Kidney (tissue), 14 donors: ENCODE measurements around the gene SPATA33. TPM values are rescaled to one million over a fixed set of nuclear protein-coding genes. Genes with fewer than 3 reads are reported as not detected.
"Not testable (repeated sequence)": the region's sequence is repeated elsewhere in the genome, so short reads cannot be mapped to it uniquely, and the experiment has no call there.

Experiments
- DNase-seq, 5 donors: peaks; one replicate each; pipeline ENCODE4 v3.0.0-alpha.2; 2013 to 2020
- FAIRE-seq: peaks from 2 replicates; lab custom pipeline; 2012; peaks lifted over from hg19 to GRCh38; lab: Jason Lieb, UNC
- H3K27ac ChIP-seq, 2 donors: one replicate each; pipeline ENCODE4 v1.7.0; 2013; ENCODE audit warnings: low read depth in 2 of 2, low read length in 2 of 2, inconsistent platforms in 1 of 2
- H3K27me3 ChIP-seq: one replicate; pipeline ENCODE4 v1.7.1; 2013; ENCODE audit warnings: low read length, inconsistent platforms; ENCODE audit not compliant: control insufficient read depth, insufficient read depth
- H3K36me3 ChIP-seq, 3 donors: one replicate each; pipeline versions ENCODE4 v1.7.0 to v1.7.1; 2013; ENCODE audit warnings: low read length in 3 of 3, control low read depth in 1 of 3, inconsistent platforms in 1 of 3; ENCODE audit not compliant: insufficient read depth in 3 of 3, control insufficient read depth in 2 of 3
- H3K4me1 ChIP-seq, 3 donors: one replicate each; pipeline versions ENCODE4 v1.7.0 to v1.7.1; 2013; ENCODE audit warnings: low read length in 3 of 3, inconsistent platforms in 1 of 3, low read depth in 1 of 3; ENCODE audit not compliant: control insufficient read depth in 2 of 3, insufficient read depth in 2 of 3
- H3K4me3 ChIP-seq, 3 donors: one replicate each; pipeline versions ENCODE4 v1.7.0 to v1.8.1; 2013; ENCODE audit warnings: low read length in 3 of 3, control low read depth in 1 of 3, inconsistent platforms in 1 of 3
- H3K9ac ChIP-seq, 3 donors: one replicate each; pipeline versions ENCODE4 v1.7.0 to v1.7.1; 2013; ENCODE audit warnings: low read length in 3 of 3, control low read depth in 1 of 3, inconsistent platforms in 1 of 3
- H3K9me3 ChIP-seq, 3 donors: one replicate each; pipeline versions ENCODE4 v1.7.0 to v1.7.1; 2013; ENCODE audit warnings: low read length in 3 of 3, control low read depth in 1 of 3, inconsistent platforms in 1 of 3; ENCODE audit not compliant: control insufficient read depth in 2 of 3, insufficient read depth in 1 of 3
- CTCF ChIP-seq: IDR thresholded peaks from 3 replicates; pipeline ENCODE4 v1.5.1; 2012; ENCODE audit warnings: mild to moderate bottlenecking, moderate library complexity, borderline replicate concordance; ENCODE audit not compliant: insufficient read depth; ENCODE audit errors: extremely low read depth
- intact Hi-C: fragments of 100-400 bp; cut with DNase I; formaldehyde crosslinking; loops from one replicate; pipeline ENCODE4 v1.11.1; 2022
- polyA plus RNA-seq: library from polyadenylated mRNA; stranded (reverse); fragments of 350-450 nt; fragmentation: Illumina TruSeq; extraction: RNeasy Lipid Tissue Mini Kit (QIAGEN cat#74804); gene quantifications from one replicate; pipeline ENCODE4 v1.2.3, GENCODE V29; 2014; ENCODE audit warnings: low read depth, low replicate concordance; ENCODE audit not compliant: insufficient read depth
- total RNA-seq: library from RNA; stranded (reverse); fragmentation: NEBNext Ultra II Directional; extraction: Animal tissue kit (Norgen Biotek cat#: 25700); gene quantifications from one replicate; pipeline ENCODE4 v1.2.1, GENCODE V29; 2021
- donor health status: control.
- donor health status: control.
- donor health status: control.
- donor health status: control.
- donor health status: control.
- donor health status: DM: yes; HTN: yes; CAD: no.
- donor health status: Normal renal cell carcinoma (clear cell type).

SPATA33 gene
- total and polyA plus RNA-seq, 2 donors from 2014 or later, result 13.4 to 16.3 TPM

GRCh38 chr16:89688395-89688794 is 30.8 kb downstream of the SPATA33 start:
- no peak overlapping the region for H3K27ac ChIP-seq
- no peak overlapping the region for H3K9ac ChIP-seq
- no peak for TF ChIP-seq CTCF
- peaks cover 3 to 30% (median 19%) of the 10 kb centered on the region in 3 donors for H3K36me3 ChIP-seq
- FAIRE-seq (no peak), DNase-seq (no peak)
- no peaks in the 10 kb centered on the region for H3K9me3 ChIP-seq
- intact Hi-C loops, result no loop called here
- H3K4me1 ChIP-seq, result peaks cover 0 to 12% (median 5%) of the 10 kb centered on the region in 3 donors
- no peak overlapping the region for H3K4me3 ChIP-seq
- no peaks in the 10 kb centered on the region for H3K27me3 ChIP-seq

GRCh38 chr16:89689142-89689541 is 31.5 kb downstream of the SPATA33 start:
- Histone ChIP-seq H3K27ac (no peak overlapping the region), H3K4me1 (peaks cover 0 to 12% (median 5%) of the 10 kb centered on the region in 3 donors), H3K4me3 (no peak overlapping the region), H3K27me3 (no peaks in the 10 kb centered on the region), H3K36me3 (peaks cover 3 to 37% (median 23%) of the 10 kb centered on the region in 3 donors), H3K9me3 (no peaks in the 10 kb centered on the region), H3K9ac (no peak overlapping the region)
- FAIRE-seq (no peak), DNase-seq (no peak)
- no peak for TF ChIP-seq CTCF
- intact Hi-C loops, result no loop called here

GRCh38 chr16:89689621-89690020 is 32.0 kb downstream of the SPATA33 start:
- FAIRE-seq, intact Hi-C loops, DNase-seq: not testable (repeated sequence)

GRCh38 chr16:89690392-89690901 is 32.8 kb downstream of the SPATA33 start:
- H3K27ac ChIP-seq, result no peak overlapping the region
- DNase-seq (peak in 1 of 5 donors; percentile 56), FAIRE-seq (no peak)
- TF ChIP-seq CTCF, result no peak
- intact Hi-C loops, result no loop called here
- H3K9ac ChIP-seq, result no peak overlapping the region
- no peaks in the 10 kb centered on the region for H3K9me3 ChIP-seq
- peaks cover 0 to 12% (median 5%) of the 10 kb centered on the region in 3 donors for H3K4me1 ChIP-seq
- H3K27me3 ChIP-seq, result no peaks in the 10 kb centered on the region
- peaks cover 3 to 40% (median 23%) of the 10 kb centered on the region in 3 donors for H3K36me3 ChIP-seq
- no peak overlapping the region for H3K4me3 ChIP-seq

More at GRCh38 chr16:89689621-89690020, 32.0 kb downstream of the SPATA33 start:
- peaks cover 3 to 40% (median 23%) of the 10 kb centered on the region in 3 donors for H3K36me3 ChIP-seq
- H3K4me1 ChIP-seq, result peaks cover 0 to 12% (median 5%) of the 10 kb centered on the region in 3 donors
- not testable (repeated sequence) for H3K27me3 ChIP-seq, H3K9ac ChIP-seq, H3K9me3 ChIP-seq, H3K27ac ChIP-seq, H3K4me3 ChIP-seq
